Osteoblast (primary cell): ENCODE results near the gene FGD4. TPM values are rescaled to one million over a fixed set of nuclear protein-coding genes. Genes with fewer than 3 reads are reported as not detected.

Experiments used
- DNase-seq: peaks from one replicate; pipeline ENCODE4 v3.0.0; 2011; ENCODE audit warnings: low spot score, mixed read lengths; ENCODE audit not compliant: insufficient read length; ENCODE audit errors: missing footprints
- H2AFZ ChIP-seq: 2 replicates; pipeline ENCODE4 v1.6.0; 2011; ENCODE audit warnings: mild to moderate bottlenecking, low read length
- H3K27ac ChIP-seq: 2 replicates; pipeline ENCODE4 v1.5.1; 2011; ENCODE audit warnings: mild to moderate bottlenecking, low read depth, low read length, moderate library complexity
- H3K27me3 ChIP-seq: 2 replicates; pipeline ENCODE4 v1.6.0; 2012; ENCODE audit warnings: mild to moderate bottlenecking, control low read depth, inconsistent platforms, low read length, moderate library complexity; ENCODE audit not compliant: insufficient read depth
- H3K36me3 ChIP-seq: 2 replicates; pipeline ENCODE4 v1.5.1; 2011; ENCODE audit warnings: mild to moderate bottlenecking, low read length, control low read depth, moderate library complexity; ENCODE audit not compliant: insufficient read depth
- H3K4me1 ChIP-seq: 2 replicates; pipeline ENCODE4 v1.5.1; 2011; ENCODE audit warnings: mild to moderate bottlenecking, low read length, control low read depth, moderate library complexity; ENCODE audit not compliant: insufficient read depth
- H3K4me2 ChIP-seq: 2 replicates; pipeline ENCODE4 v1.6.0; 2011; ENCODE audit warnings: mild to moderate bottlenecking, low read length; ENCODE audit not compliant: insufficient read depth
- H3K4me3 ChIP-seq: fragments of 200-600 bp; sonication (generic); 3 replicates; pipeline ENCODE4 v1.5.1; 2012; ENCODE audit warnings: mild to moderate bottlenecking, low read length, inconsistent platforms; ENCODE audit not compliant: insufficient read depth
- H3K79me2 ChIP-seq: 2 replicates; pipeline ENCODE4 v1.6.0; 2012; ENCODE audit warnings: mild to moderate bottlenecking, low read length, control low read depth, inconsistent platforms; ENCODE audit not compliant: insufficient read depth
- H3K9me3 ChIP-seq: 2 replicates; pipeline ENCODE4 v1.5.1; 2011; ENCODE audit warnings: low read depth, low read length, control low read depth
- H4K20me1 ChIP-seq: 2 replicates; pipeline ENCODE4 v1.6.0; 2012; ENCODE audit warnings: mild to moderate bottlenecking, low read length, control low read depth; ENCODE audit not compliant: insufficient read depth
- total RNA-seq: library from RNA; depleted of rRNA; stranded (reverse); fragments of >200 nt; gene quantifications from 2 replicates; pipeline ENCODE4 v1.2.3, GENCODE V29; 2012
- TF ChIP-seq, protein P1 (sequence below): IDR thresholded peaks from 2 replicates; pipeline ENCODE4 v1.5.1; 2011; ENCODE audit warnings: mild to moderate bottlenecking, low read depth, low read length, moderate library complexity; ENCODE audit errors: extremely low read depth

Gene FGD4
- total RNA-seq, 1 donor: 11.9 TPM

GRCh38 chr12:32603858-32604257 is 204.5 kb downstream of the FGD4 start:
- Histone ChIP-seq H3K4me2 (no peak overlapping the region), H3K27me3 (no peaks in the 10 kb centered on the region), H3K4me3 (no peak overlapping the region), H3K9me3 (no peaks in the 10 kb centered on the region), H3K27ac (no peak overlapping the region), H4K20me1 (no peaks in the 10 kb centered on the region), H3K79me2 (no peaks in the 10 kb centered on the region), H3K4me1 (no peaks in the 10 kb centered on the region), H2AFZ (no peak overlapping the region), H3K36me3 (no peaks in the 10 kb centered on the region)
- TF ChIP-seq, protein P1, sequence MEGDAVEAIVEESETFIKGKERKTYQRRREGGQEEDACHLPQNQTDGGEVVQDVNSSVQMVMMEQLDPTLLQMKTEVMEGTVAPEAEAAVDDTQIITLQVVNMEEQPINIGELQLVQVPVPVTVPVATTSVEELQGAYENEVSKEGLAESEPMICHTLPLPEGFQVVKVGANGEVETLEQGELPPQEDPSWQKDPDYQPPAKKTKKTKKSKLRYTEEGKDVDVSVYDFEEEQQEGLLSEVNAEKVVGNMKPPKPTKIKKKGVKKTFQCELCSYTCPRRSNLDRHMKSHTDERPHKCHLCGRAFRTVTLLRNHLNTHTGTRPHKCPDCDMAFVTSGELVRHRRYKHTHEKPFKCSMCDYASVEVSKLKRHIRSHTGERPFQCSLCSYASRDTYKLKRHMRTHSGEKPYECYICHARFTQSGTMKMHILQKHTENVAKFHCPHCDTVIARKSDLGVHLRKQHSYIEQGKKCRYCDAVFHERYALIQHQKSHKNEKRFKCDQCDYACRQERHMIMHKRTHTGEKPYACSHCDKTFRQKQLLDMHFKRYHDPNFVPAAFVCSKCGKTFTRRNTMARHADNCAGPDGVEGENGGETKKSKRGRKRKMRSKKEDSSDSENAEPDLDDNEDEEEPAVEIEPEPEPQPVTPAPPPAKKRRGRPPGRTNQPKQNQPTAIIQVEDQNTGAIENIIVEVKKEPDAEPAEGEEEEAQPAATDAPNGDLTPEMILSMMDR: no peak
- DNase-seq: no peak

DNA sequence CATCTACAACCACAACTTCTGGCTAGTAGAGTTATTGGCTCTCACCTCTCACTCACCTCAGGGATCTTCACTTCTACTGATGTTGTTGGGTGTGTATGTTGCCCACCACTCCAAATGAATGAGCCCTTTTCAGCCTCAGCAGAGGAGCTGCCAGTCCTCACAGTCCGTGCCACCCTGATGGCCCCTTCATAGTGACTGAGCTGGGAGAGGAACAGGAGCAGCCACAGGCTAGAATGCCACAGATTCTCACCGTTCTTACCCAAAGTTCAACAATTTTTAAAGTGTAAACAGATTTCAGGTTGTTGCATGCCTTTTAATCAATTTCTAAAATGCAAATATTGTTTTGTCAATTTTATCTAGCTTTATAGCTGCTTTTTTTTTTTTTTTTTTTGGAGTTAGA is 205.2 kb downstream of the FGD4 start:
- Histone ChIP-seq H3K4me2 (no peak overlapping the region), H4K20me1 (no peaks in the 10 kb centered on the region), H3K79me2 (no peaks in the 10 kb centered on the region), H3K36me3 (no peaks in the 10 kb centered on the region), H3K9me3 (no peaks in the 10 kb centered on the region), H3K27me3 (no peaks in the 10 kb centered on the region), H3K27ac (no peak overlapping the region), H3K4me1 (no peaks in the 10 kb centered on the region), H2AFZ (no peak overlapping the region), H3K4me3 (no peak overlapping the region)
- no peak for DNase-seq
- TF ChIP-seq, protein P1: no peak

GRCh38 chr12:32605326-32606095 is 206.2 kb downstream of the FGD4 start:
- Histone ChIP-seq H3K36me3 (no peaks in the 10 kb centered on the region), H4K20me1 (no peaks in the 10 kb centered on the region), H2AFZ (no peak overlapping the region), H3K79me2 (no peaks in the 10 kb centered on the region), H3K4me2 (no peak overlapping the region), H3K27ac (no peak overlapping the region), H3K27me3 (no peaks in the 10 kb centered on the region), H3K4me1 (no peaks in the 10 kb centered on the region), H3K4me3 (no peak overlapping the region), H3K9me3 (no peaks in the 10 kb centered on the region)
- no peak for DNase-seq
- TF ChIP-seq, protein P1: no peak

DNA sequence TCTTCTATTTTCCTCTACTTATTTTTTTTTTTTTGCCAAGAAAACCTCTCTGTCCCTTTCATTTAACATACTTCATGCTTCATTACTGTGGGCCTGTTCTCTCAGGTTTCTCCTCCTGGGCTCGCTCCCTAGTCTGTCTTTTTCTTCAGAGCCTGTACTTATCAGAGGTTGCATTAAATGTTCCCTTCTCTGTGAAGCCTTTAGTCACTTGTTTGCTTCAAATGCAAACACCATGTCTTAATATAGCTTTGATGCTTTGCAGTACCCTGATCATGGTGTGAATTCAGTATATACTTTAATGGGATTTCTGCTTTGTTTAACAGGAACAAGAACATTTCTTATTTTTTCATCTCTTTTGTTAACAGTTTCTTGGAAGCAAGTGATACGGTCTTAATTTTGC is 207.1 kb downstream of the FGD4 start:
- H3K4me2 ChIP-seq: no peak overlapping the region
- no peak overlapping the region for H3K27ac ChIP-seq
- no peaks in the 10 kb centered on the region for H3K9me3 ChIP-seq
- DNase-seq: no peak
- no peak overlapping the region for H2AFZ ChIP-seq
- no peaks in the 10 kb centered on the region for H3K4me1 ChIP-seq
- H3K79me2 ChIP-seq: no peaks in the 10 kb centered on the region
- H3K27me3 ChIP-seq: no peaks in the 10 kb centered on the region
- H3K36me3 ChIP-seq: no peaks in the 10 kb centered on the region
- no peak overlapping the region for H3K4me3 ChIP-seq
- TF ChIP-seq, protein P1: no peak
- no peaks in the 10 kb centered on the region for H4K20me1 ChIP-seq
